Measurements from ENCODE around the gene NFIX. TPM values are rescaled to one million over a fixed set of nuclear protein-coding genes. Genes with fewer than 3 reads are reported as not detected.

NFIX gene
- total and polyA plus RNA-seq, 9 of the 15 experiments (the other 6 are each of a cell fraction or from before 2014, with no cell fraction given), result 0.28 to 26.8 (median 5.4) TPM

DNA sequence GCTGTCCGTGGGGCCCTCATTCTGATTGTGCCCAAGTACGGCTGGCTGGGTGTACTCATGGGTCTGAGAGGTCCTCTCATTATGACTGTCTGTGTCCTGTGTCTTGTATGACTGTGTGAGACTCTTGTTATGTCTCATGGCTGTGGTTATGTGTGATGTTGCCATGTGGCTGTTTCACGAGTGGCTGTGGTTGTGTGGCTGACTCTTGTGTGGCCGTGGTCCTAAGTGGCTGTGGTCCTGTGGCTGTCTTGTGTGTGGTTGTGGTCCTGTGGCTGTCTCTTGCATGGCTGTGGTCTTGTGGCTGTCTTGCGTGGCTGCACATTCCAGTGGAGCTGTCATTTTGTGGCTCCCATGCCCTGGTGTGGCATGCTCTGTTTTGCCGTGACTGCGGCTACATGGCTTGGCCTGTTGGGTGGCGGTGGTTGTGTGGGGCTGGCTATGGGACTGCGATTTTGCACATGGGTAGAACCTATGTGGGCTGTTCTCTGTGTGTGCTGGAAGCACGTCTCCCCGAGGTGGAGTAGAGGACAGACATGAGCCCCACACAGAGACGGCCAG lies 104.8 kb downstream of the NFIX start (continued):
- TF ChIP-seq CHD1 (IDR thresholded peaks at IDR 0.05; ENCODE audit: low read length), result no peak
- no peak for TF ChIP-seq EP400 (IDR thresholded peaks at IDR 0.05)
- no peak for TF ChIP-seq L3MBTL2 (IDR thresholded peaks at IDR 0.05)
- TF ChIP-seq NFXL1 (CRISPR knock-in tag; IDR thresholded peaks at IDR 0.05), result no peak
- TF ChIP-seq, protein P1, sequence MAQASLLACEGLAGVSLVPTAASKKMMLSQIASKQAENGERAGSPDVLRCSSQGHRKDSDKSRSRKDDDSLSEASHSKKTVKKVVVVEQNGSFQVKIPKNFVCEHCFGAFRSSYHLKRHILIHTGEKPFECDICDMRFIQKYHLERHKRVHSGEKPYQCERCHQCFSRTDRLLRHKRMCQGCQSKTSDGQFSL (CRISPR knock-in tag; IDR thresholded peaks at IDR 0.05), result no peak
- TF ChIP-seq, protein P1 (tag; IDR thresholded peaks at IDR 0.05), result no peak
- TF ChIP-seq DDX20 (tag; IDR thresholded peaks at IDR 0.05; ENCODE audit: low read depth), result no peak
- no peak for TF ChIP-seq ZNF184 (CRISPR knock-in tag; IDR thresholded peaks at IDR 0.05)
- TF ChIP-seq, protein P2, sequence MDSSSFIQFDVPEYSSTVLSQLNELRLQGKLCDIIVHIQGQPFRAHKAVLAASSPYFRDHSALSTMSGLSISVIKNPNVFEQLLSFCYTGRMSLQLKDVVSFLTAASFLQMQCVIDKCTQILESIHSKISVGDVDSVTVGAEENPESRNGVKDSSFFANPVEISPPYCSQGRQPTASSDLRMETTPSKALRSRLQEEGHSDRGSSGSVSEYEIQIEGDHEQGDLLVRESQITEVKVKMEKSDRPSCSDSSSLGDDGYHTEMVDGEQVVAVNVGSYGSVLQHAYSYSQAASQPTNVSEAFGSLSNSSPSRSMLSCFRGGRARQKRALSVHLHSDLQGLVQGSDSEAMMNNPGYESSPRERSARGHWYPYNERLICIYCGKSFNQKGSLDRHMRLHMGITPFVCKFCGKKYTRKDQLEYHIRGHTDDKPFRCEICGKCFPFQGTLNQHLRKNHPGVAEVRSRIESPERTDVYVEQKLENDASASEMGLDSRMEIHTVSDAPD (CRISPR knock-in tag; IDR thresholded peaks at IDR 0.05), result no peak
- no peak for TF ChIP-seq ZSCAN32 (CRISPR knock-in tag; IDR thresholded peaks at IDR 0.05)
- TF ChIP-seq XRCC4 (IDR thresholded peaks at IDR 0.05; ENCODE audit: extremely low read depth, insufficient read depth, insufficient read length), result no peak
- TF ChIP-seq MTA1 (IDR thresholded peaks at IDR 0.05; ENCODE audit: borderline replicate concordance), result peak; percentile 70; the same call in 1 of the 2 replicates
- no peak for TF ChIP-seq IRF2 (CRISPR knock-in tag; IDR thresholded peaks at IDR 0.05)
- no peak for TF ChIP-seq EWSR1 (IDR thresholded peaks at IDR 0.05; ENCODE audit: borderline replicate concordance, low read depth, partially characterized antibody)
- no peak for TF ChIP-seq NCOA6 (IDR thresholded peaks at IDR 0.05)
- no peak for TF ChIP-seq GATAD2B (IDR thresholded peaks at IDR 0.05; ENCODE audit: borderline replicate concordance)
- no peak for TF ChIP-seq JUN (IDR thresholded peaks at IDR 0.05; ENCODE audit: borderline replicate concordance, low read depth, low read length)
- no peak for TF ChIP-seq JUN (CRISPR knock-in tag; IDR thresholded peaks at IDR 0.05; ENCODE audit: borderline replicate concordance)
- TF ChIP-seq, protein P3, sequence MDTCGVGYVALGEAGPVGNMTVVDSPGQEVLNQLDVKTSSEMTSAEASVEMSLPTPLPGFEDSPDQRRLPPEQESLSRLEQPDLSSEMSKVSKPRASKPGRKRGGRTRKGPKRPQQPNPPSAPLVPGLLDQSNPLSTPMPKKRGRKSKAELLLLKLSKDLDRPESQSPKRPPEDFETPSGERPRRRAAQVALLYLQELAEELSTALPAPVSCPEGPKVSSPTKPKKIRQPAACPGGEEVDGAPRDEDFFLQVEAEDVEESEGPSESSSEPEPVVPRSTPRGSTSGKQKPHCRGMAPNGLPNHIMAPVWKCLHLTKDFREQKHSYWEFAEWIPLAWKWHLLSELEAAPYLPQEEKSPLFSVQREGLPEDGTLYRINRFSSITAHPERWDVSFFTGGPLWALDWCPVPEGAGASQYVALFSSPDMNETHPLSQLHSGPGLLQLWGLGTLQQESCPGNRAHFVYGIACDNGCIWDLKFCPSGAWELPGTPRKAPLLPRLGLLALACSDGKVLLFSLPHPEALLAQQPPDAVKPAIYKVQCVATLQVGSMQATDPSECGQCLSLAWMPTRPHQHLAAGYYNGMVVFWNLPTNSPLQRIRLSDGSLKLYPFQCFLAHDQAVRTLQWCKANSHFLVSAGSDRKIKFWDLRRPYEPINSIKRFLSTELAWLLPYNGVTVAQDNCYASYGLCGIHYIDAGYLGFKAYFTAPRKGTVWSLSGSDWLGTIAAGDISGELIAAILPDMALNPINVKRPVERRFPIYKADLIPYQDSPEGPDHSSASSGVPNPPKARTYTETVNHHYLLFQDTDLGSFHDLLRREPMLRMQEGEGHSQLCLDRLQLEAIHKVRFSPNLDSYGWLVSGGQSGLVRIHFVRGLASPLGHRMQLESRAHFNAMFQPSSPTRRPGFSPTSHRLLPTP (IDR thresholded peaks at IDR 0.05; ENCODE audit: borderline replicate concordance, extremely low read depth, insufficient read length), result no peak
- TF ChIP-seq NCOA1 (IDR thresholded peaks at IDR 0.05; ENCODE audit: low read depth), result no peak
- TF ChIP-seq RBM39 (optimal IDR thresholded peaks at IDR 0.05; ENCODE audit: low read depth, low read length), result no peak
- TF ChIP-seq ZNF707 (CRISPR knock-in tag; conservative IDR thresholded peaks at IDR 0.05), result no peak
- TF ChIP-seq COPS2 (conservative IDR thresholded peaks at IDR 0.05), result no peak
- no peak for TF ChIP-seq SIRT6 (IDR thresholded peaks at IDR 0.05; ENCODE audit: low read depth, low read length)
